ENCODE data around the gene FLG2. TPM values are rescaled to one million over a fixed set of nuclear protein-coding genes. Genes with fewer than 3 reads are reported as not detected.
"Not testable (repeated sequence)": the region's sequence is repeated elsewhere in the genome, so short reads cannot be mapped to it uniquely, and the experiment has no call there.

FLG2 gene
- total RNA-seq, 4 donors from 2014 or later = not detected

DNA sequence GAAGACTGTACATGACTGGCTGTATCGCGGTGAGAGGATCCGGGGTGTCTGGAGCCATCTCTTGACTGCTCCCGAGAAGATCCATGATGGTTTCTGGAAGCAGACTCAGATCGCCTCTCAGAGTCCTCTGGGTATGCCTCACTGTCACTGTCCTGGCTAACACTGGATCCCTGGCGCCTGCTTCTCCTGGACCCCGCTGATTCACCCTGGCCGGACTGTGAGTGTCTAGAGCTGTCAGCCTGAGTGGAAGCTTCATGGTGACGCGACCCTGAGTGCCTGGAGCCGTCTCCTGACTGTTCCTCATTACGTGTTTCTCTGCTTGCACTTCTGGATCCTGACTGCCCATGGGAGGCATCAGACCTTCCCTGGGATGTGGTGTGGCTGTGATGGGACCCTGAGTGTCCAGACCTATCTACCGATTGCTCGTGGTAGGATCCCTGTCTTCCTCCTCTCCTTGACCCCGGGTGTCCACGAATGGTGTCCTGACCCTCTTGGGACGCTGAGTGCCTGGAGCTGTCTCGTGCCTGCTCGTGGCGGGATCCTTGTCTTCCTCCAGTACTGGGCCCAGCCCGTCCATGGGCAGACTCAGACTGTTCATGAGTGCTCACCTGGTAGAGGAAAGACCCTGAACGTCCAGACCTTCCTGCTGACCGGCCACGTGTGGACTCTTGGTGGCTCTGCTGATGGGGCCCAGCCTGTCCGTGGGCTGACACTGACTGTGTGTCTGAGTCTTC, 56.5 kb downstream of the FLG2 start:
- H3K4me3 ChIP-seq; H3K27ac ChIP-seq; H3K4me1 ChIP-seq; DNase-seq (ENCODE audit: low spot score in 2 of 2); H3K27me3 ChIP-seq: not testable (repeated sequence)
- peaks cover 0 to 42% (median 0%) of the 10 kb centered on the region in 3 donors for H3K36me3 ChIP-seq
- 94 to 97% methylated on average over 20 to 21 of the region's 25 CpGs for WGBS, 2 donors
- H3K9me3 ChIP-seq = peaks cover 0 to 39% (median 0%) of the 10 kb centered on the region in 4 donors

Small RNAs within 50 kb of the gene (small RNA-seq; reads per million reads assigned to genes)
- gene HMGN3P1 = not detected

Other genes starting within 250 kb of the FLG2 start
- gene TCHH, start 244.6 kb downstream of the FLG2 start, total RNA-seq = under 1 TPM in 3 of 4 donors, not detected in 1; under 0.01 to 0.60 (median 0.22) TPM
- gene RPTN, start 200.8 kb downstream of the FLG2 start, total RNA-seq = not detected
- gene HRNR, start 135.8 kb downstream of the FLG2 start, total RNA-seq = not detected
- gene FLG, start 34.8 kb downstream of the FLG2 start, total RNA-seq = not detected
- not detected for gene CRNN, start 54.3 kb upstream of the FLG2 start, total RNA-seq
- not detected for gene LCE5A, start 150.8 kb upstream of the FLG2 start, total RNA-seq
- not detected for gene CRCT1, start 154.5 kb upstream of the FLG2 start, total RNA-seq
- not detected for gene LCE3E, start 206.8 kb upstream of the FLG2 start, total RNA-seq
- not detected for gene LCE3D, start 220.5 kb upstream of the FLG2 start, total RNA-seq
- gene LCE3C, start 240.2 kb upstream of the FLG2 start, total RNA-seq = not detected

Data from tibial nerve (tissue), 4 donors.